Endothelial cell of umbilical vein (primary cell): ENCODE results near the gene FAM13C. TPM values are rescaled to one million over a fixed set of nuclear protein-coding genes. Genes with fewer than 3 reads are reported as not detected.

Experiments
- BruUV-seq: library from RNA; stranded (reverse); fragments of 400-500 nt; replicated peaks from 2 replicates; lab custom pipeline; 2021; lab: Mats Ljungman, UMichigan
- CTCF ChIA-PET: fragments of 300-600, 350-600 bp; sonication (Branson Sonifier 250); formaldehyde crosslinking; loops from one replicate; lab custom pipeline; 2021; ENCODE audit warnings: antibody characterized with exemption, inconsistent platforms; lab: Charles Lee
- POLR2A ChIA-PET: fragments of 300-600, 350-600 bp; sonication (Branson Sonifier 250); formaldehyde crosslinking; loops from one replicate; lab custom pipeline; 2021; ENCODE audit warnings: antibody characterized with exemption, inconsistent platforms; lab: Charles Lee
- DNase-seq: peaks from one replicate; pipeline ENCODE4 v3.0.0-alpha.2; 2011; ENCODE audit warnings: low read depth, low spot score
- FAIRE-seq: peaks from 2 replicates; lab custom pipeline; 2011; peaks lifted over from hg19 to GRCh38; lab: Jason Lieb, UNC
- H2AFZ ChIP-seq: 2 replicates; pipeline ENCODE4 v1.6.0; 2012; ENCODE audit warnings: low read depth, low read length, control low read depth, inconsistent platforms
- H3K27ac ChIP-seq: 2 replicates; pipeline ENCODE4 v1.5.1; 2011; ENCODE audit warnings: low read depth, mild to moderate bottlenecking, control low read depth, low read length, moderate library complexity; ENCODE audit not compliant: insufficient read depth
- H3K27me3 ChIP-seq, 2 experiments: 2 replicates each; pipeline versions ENCODE4 v1.6.0 to v1.6.1; 2011; ENCODE audit warnings: low read length in 2 of 2, mixed read lengths in 1 of 2; ENCODE audit not compliant: control insufficient read depth in 2 of 2, insufficient read depth in 2 of 2
- H3K36me3 ChIP-seq, 2 experiments: 2 replicates in 1 of 2; 3 replicates in 1 of 2; pipeline ENCODE4 v1.5.1; 2011; ENCODE audit warnings: low read length in 2 of 2, mild to moderate bottlenecking in 1 of 2, moderate library complexity in 1 of 2; ENCODE audit not compliant: control insufficient read depth in 2 of 2, insufficient read depth in 2 of 2; ENCODE audit errors: extremely low read depth in 1 of 2
- H3K4me1 ChIP-seq: 3 replicates; pipeline ENCODE4 v1.5.1; 2011; ENCODE audit warnings: mild to moderate bottlenecking, low read length; ENCODE audit not compliant: control insufficient read depth, insufficient read depth; ENCODE audit errors: extremely low read depth
- H3K4me2 ChIP-seq: 2 replicates; pipeline ENCODE4 v1.6.1; 2011; ENCODE audit warnings: low read length, control low read depth, mixed read lengths; ENCODE audit not compliant: insufficient read depth
- H3K4me3 ChIP-seq, 3 experiments: fragments of 200-600 bp in 1 of 3; sonication (generic), shearing (Covaris generic) in 1 of 3; replicated peaks in 1 of 3; 2 replicates each; pipeline ENCODE4 v1.5.1; 2011 to 2016; ENCODE audit warnings: control low read depth in 3 of 3, low read length in 3 of 3, mild to moderate bottlenecking in 2 of 3, inconsistent platforms in 1 of 3, low read depth in 1 of 3, moderate library complexity in 1 of 3; ENCODE audit not compliant: insufficient read depth in 1 of 3
- H3K79me2 ChIP-seq: 2 replicates; pipeline ENCODE4 v1.6.0; 2012; ENCODE audit warnings: low read length, inconsistent platforms; ENCODE audit not compliant: control insufficient read depth, insufficient read depth
- H3K9ac ChIP-seq: replicated peaks from 2 replicates; pipeline ENCODE3; 2011; ENCODE audit warnings: low read length, control low read depth; ENCODE audit not compliant: insufficient read depth; ENCODE audit errors: extremely low read depth
- H3K9me1 ChIP-seq: replicated peaks from 3 replicates; pipeline ENCODE4 v1.6.0; 2011; ENCODE audit warnings: mild to moderate bottlenecking, low read length; ENCODE audit not compliant: control insufficient read depth, insufficient read depth; ENCODE audit errors: extremely low read depth
- H3K9me3 ChIP-seq: replicated peaks from 2 replicates; pipeline ENCODE4 v1.5.1; 2012; ENCODE audit warnings: low read length, inconsistent platforms; ENCODE audit not compliant: control insufficient read depth, insufficient read depth
- H4K20me1 ChIP-seq: replicated peaks from 2 replicates; pipeline ENCODE3; 2011; ENCODE audit warnings: mild to moderate bottlenecking, low read length; ENCODE audit not compliant: control insufficient read depth, insufficient read depth; ENCODE audit errors: extremely low read depth
- CTCF ChIP-seq, 2 donors: IDR thresholded peaks; 1 replicate in 1 of 2; 2 replicates in 1 of 2; pipeline ENCODE4 v1.5.1; 2011; ENCODE audit warnings: low read length in 2 of 2, mild to moderate bottlenecking in 2 of 2, moderate library complexity in 2 of 2, control low read depth in 1 of 2, inconsistent platforms in 1 of 2, low read depth in 1 of 2; ENCODE audit not compliant: insufficient read depth in 1 of 2; ENCODE audit errors: extremely low read depth in 1 of 2
- EZH2 ChIP-seq: IDR thresholded peaks from 2 replicates; pipeline ENCODE4 v1.6.1; 2012; ENCODE audit warnings: borderline replicate concordance, low read depth, mild to moderate bottlenecking, moderate library complexity, low read length, inconsistent platforms; ENCODE audit not compliant: severe bottlenecking
- FOS ChIP-seq: IDR thresholded peaks from 2 replicates; pipeline ENCODE4 v1.6.1; 2011; ENCODE audit warnings: mild to moderate bottlenecking, low read length, moderate library complexity, borderline replicate concordance; ENCODE audit not compliant: insufficient read depth
- GATA2 ChIP-seq: IDR thresholded peaks from 2 replicates; pipeline ENCODE4 v1.7.0; 2011; ENCODE audit warnings: low read depth, mild to moderate bottlenecking, moderate library complexity, mixed read lengths, low read length; ENCODE audit not compliant: insufficient read length, insufficient read depth
- JUN ChIP-seq: IDR thresholded peaks from 2 replicates; pipeline ENCODE4 v1.6.1; 2011; ENCODE audit warnings: borderline replicate concordance, low read depth; ENCODE audit not compliant: insufficient read length, insufficient read depth
- MYC ChIP-seq: IDR thresholded peaks from one replicate; pipeline ENCODE4 v1.6.1; 2011; ENCODE audit warnings: mild to moderate bottlenecking, low read depth, low read length
- POLR2A ChIP-seq: IDR thresholded peaks from 2 replicates; pipeline ENCODE4 v1.6.1; 2012; ENCODE audit warnings: low read depth, mild to moderate bottlenecking, control low read depth, low read length
- POLR2AphosphoS5 ChIP-seq: IDR thresholded peaks from 2 replicates; pipeline ENCODE4 v1.6.1; 2012; ENCODE audit warnings: low read depth, mild to moderate bottlenecking, control low read depth, low read length, moderate library complexity; ENCODE audit not compliant: insufficient read depth
- dilution Hi-C: fragments of 300-500 bp; cut with MboI; formaldehyde crosslinking; loops from one replicate; pipeline ENCODE4 v1.15.0; 2019; ENCODE audit warnings: low sequenced_read_pairs; ENCODE audit not compliant: extremely low pct_ligation_motif_present
- intact Hi-C: fragments of 100-400 bp; cut with micrococcal nuclease; formaldehyde crosslinking; loops from one replicate; pipeline ENCODE4 v1.10.0; 2022
- polyA plus RNA-seq, 4 experiments: library from polyadenylated mRNA; depleted of rRNA in 3 of 4; stranded (reverse) in 3 of 4; unstranded in 1 of 4; fragments of >200 nt; gene quantifications; 2 replicates each; pipeline versions ENCODE4 v1.2.1 to v1.2.3, GENCODE V29; 2011 to 2012; ENCODE audit warnings: missing spikeins in 1 of 4
- total RNA-seq: library from RNA; stranded (reverse); gene quantifications from 2 replicates; pipeline ENCODE4 v1.2.3, GENCODE V29; 2021

The FAM13C gene
- total and polyA plus RNA-seq, 2 donors (not counting 3 experiments of a cell fraction or from before 2014, with no cell fraction given), result 0.03 TPM; not detected in 1

GRCh38 chr10:59354434-59354833 is 7.9 kb downstream of the FAM13C start:
- no peak for TF ChIP-seq JUN
- no peak for TF ChIP-seq POLR2A
- TF ChIP-seq POLR2AphosphoS5, result no peak
- TF ChIP-seq GATA2, result no peak
- no peak for TF ChIP-seq EZH2
- TF ChIP-seq FOS, result no peak
- TF ChIP-seq MYC, result no peak
- no peak for TF ChIP-seq CTCF (IDR thresholded peaks at IDR 0.05; ENCODE audit: extremely low read depth in 1 of 2, insufficient read depth in 1 of 2, low read depth in 1 of 2, low read length in 2 of 2)
- FAIRE-seq (no peak), DNase-seq (no peak)
- dilution Hi-C loops, result no loop called here
- no peaks in the 10 kb centered on the region for H3K36me3 ChIP-seq
- H3K9me3 ChIP-seq, result peaks cover 1% of the 10 kb centered on the region
- no peaks in the 10 kb centered on the region for H3K9me1 ChIP-seq
- no peak overlapping the region for H3K4me3 ChIP-seq
- H3K27me3 ChIP-seq, result no peaks in the 10 kb centered on the region
- POLR2A ChIA-PET, result no interaction called here
- H3K79me2 ChIP-seq, result no peaks in the 10 kb centered on the region
- H3K9ac ChIP-seq, result no peak overlapping the region
- intact Hi-C loops, result no loop called here
- H4K20me1 ChIP-seq, result no peaks in the 10 kb centered on the region
- H2AFZ ChIP-seq, result no peak overlapping the region
- no TSS peak for BruUV-seq
- no peak overlapping the region for H3K27ac ChIP-seq
- no peak overlapping the region for H3K4me2 ChIP-seq
- no peaks in the 10 kb centered on the region for H3K4me1 ChIP-seq
- CTCF ChIA-PET, result no interaction called here
